ENCODE data around the gene MBOAT1. TPM values are rescaled to one million over a fixed set of nuclear protein-coding genes. Genes with fewer than 3 reads are reported as not detected.
"Not testable (repeated sequence)": the region's sequence is repeated elsewhere in the genome, so short reads cannot be mapped to it uniquely, and the experiment has no call there.

The MBOAT1 gene
- total RNA-seq, 2 experiments from 2014 or later: 5.4 to 6.4 TPM

DNA sequence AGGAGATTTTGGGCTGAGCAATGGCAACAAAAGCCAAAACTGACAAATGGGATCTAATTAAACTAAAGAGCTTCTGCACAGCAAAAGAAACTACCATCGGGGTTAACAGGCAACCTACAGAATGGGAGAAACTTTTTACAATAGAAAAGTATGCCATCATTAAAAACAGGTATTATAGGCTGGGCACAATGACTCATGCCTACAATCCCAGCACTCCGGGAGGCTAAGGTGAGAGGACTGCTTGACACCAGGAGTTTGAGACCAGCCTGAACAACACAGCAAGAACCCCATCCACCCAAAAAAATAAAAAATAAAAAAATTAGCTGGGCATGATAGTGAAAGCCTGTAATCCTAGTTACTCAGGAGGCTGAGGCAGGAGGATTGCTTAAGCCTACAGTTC is 55.4 kb downstream of the MBOAT1 start:
- no peaks in the 10 kb centered on the region for H3K9me3 Mint-ChIP-seq
- TF ChIP-seq, protein P1, sequence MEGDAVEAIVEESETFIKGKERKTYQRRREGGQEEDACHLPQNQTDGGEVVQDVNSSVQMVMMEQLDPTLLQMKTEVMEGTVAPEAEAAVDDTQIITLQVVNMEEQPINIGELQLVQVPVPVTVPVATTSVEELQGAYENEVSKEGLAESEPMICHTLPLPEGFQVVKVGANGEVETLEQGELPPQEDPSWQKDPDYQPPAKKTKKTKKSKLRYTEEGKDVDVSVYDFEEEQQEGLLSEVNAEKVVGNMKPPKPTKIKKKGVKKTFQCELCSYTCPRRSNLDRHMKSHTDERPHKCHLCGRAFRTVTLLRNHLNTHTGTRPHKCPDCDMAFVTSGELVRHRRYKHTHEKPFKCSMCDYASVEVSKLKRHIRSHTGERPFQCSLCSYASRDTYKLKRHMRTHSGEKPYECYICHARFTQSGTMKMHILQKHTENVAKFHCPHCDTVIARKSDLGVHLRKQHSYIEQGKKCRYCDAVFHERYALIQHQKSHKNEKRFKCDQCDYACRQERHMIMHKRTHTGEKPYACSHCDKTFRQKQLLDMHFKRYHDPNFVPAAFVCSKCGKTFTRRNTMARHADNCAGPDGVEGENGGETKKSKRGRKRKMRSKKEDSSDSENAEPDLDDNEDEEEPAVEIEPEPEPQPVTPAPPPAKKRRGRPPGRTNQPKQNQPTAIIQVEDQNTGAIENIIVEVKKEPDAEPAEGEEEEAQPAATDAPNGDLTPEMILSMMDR (IDR thresholded peaks at IDR 0.05): no peak
- POLR2A ChIA-PET: no interaction called here
- no peaks in the 10 kb centered on the region for H3K27me3 Mint-ChIP-seq
- CTCF ChIA-PET: no interaction called here
- no peak overlapping the region for H3K27ac Mint-ChIP-seq
- H3K4me1 Mint-ChIP-seq (ENCODE audit: low read depth): no peaks in the 10 kb centered on the region
- no peaks in the 10 kb centered on the region for H3K36me3 Mint-ChIP-seq (ENCODE audit: low read depth)
- ATAC-seq (no peak), DNase-seq (no peak)
- H3K4me3 Mint-ChIP-seq: no peak overlapping the region
- intact Hi-C loops (cut with micrococcal nuclease): no loop called here

DNA sequence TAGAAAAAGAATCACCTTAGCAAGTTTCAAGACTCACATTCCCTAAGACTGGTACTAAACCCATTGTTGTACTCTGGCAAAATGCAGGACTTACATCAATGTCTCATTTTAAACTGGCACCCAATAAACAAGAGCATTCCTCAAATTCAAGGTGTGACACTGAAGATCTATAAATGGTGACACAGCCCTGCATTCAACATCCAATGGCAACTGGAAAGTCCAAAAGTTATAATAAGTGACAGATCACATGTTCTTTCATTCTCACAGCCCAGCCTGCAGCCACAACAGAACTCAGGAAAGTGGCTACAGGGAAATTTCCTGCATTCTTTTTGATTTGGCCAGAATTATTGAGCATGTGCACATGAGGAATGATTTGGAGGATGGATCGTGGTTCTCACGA is 57.5 kb downstream of the MBOAT1 start:
- H3K4me1 Mint-ChIP-seq (ENCODE audit: low read depth): no peaks in the 10 kb centered on the region
- no peaks in the 10 kb centered on the region for H3K36me3 Mint-ChIP-seq (ENCODE audit: low read depth)
- ChIA-PET CTCF (interaction anchor here (2.0 kb wide), 1 partner anchor 28 kb away, joined by 9 read pairs; no protein-coding TSS in a partner anchor), POLR2A (no interaction called here)
- TF ChIP-seq, protein P1 (IDR thresholded peaks at IDR 0.05): no peak
- H3K4me3 Mint-ChIP-seq: no peak overlapping the region
- intact Hi-C loops (cut with micrococcal nuclease): no loop called here
- H3K27ac Mint-ChIP-seq: no peak overlapping the region
- no peak for DNase-seq
- no peak for ATAC-seq
- no peaks in the 10 kb centered on the region for H3K27me3 Mint-ChIP-seq
- no peaks in the 10 kb centered on the region for H3K9me3 Mint-ChIP-seq

DNA sequence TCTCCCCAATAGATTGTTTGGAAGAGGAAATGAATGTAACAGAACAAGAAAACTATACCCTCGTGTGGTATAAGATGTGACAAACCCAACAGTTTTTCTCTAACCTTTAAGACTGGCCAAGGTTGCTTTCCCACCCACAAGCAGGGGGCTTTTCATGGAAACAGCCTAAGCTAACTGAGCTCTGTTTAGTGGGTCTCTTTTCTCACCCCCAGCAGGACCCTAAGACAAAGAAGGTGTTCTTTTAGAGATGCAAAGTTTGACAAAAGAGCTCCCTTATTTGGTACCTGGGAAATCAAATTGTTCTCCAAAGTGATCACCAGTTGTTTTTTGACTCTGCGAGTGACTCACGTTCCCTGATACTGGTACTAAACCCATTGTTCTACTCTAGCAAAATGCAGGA is 59.1 kb downstream of the MBOAT1 start:
- ATAC-seq (no peak), DNase-seq (no peak)
- CTCF ChIA-PET: interaction anchor here (2.0 kb wide), 1 partner anchor 26 kb away, joined by 9 read pairs; no protein-coding TSS in a partner anchor
- intact Hi-C loops (cut with micrococcal nuclease): no loop called here
- Mint-ChIP-seq H3K27me3 (no peaks in the 10 kb centered on the region), H3K9me3 (no peaks in the 10 kb centered on the region), H3K27ac (no peak overlapping the region), H3K4me1 (ENCODE audit: low read depth) (no peaks in the 10 kb centered on the region), H3K36me3 (ENCODE audit: low read depth) (no peaks in the 10 kb centered on the region), H3K4me3 (no peak overlapping the region)
- TF ChIP-seq, protein P1 (IDR thresholded peaks at IDR 0.05): no peak
- POLR2A ChIA-PET: no interaction called here

DNA sequence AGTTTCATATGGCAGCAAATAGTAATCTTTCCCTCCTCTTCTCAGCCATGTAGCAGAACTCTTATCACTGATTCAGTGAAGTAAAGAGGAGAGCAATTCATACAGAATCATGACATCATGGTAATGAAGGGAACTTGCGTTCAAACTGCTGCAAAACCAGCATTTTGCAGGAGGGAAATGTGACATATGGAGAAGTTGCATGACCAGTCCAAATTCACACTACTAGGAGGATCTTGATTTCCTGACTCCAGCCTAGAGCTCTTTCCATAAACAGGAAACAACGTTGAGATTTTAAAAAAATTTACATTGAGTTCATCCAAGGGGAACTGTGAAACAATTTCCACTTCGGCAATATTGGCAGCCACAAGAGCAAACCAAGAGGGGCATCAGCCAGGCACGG is 63.8 kb downstream of the MBOAT1 start:
- no peak overlapping the region for H3K4me3 Mint-ChIP-seq
- no peaks in the 10 kb centered on the region for H3K4me1 Mint-ChIP-seq (ENCODE audit: low read depth)
- H3K36me3 Mint-ChIP-seq (ENCODE audit: low read depth): peaks cover 8% of the 10 kb centered on the region
- TF ChIP-seq, protein P1 (IDR thresholded peaks at IDR 0.05): no peak
- POLR2A ChIA-PET: no interaction called here
- CTCF ChIA-PET: interaction anchor here (1.1 kb wide), 1 partner anchor 22 kb away, joined by 3 read pairs; no protein-coding TSS in a partner anchor
- intact Hi-C loops (cut with micrococcal nuclease): no loop called here
- peaks cover 6% of the 10 kb centered on the region for H3K9me3 Mint-ChIP-seq
- no peaks in the 10 kb centered on the region for H3K27me3 Mint-ChIP-seq
- DNase-seq: no peak
- no peak for ATAC-seq
- no peak overlapping the region for H3K27ac Mint-ChIP-seq

DNA sequence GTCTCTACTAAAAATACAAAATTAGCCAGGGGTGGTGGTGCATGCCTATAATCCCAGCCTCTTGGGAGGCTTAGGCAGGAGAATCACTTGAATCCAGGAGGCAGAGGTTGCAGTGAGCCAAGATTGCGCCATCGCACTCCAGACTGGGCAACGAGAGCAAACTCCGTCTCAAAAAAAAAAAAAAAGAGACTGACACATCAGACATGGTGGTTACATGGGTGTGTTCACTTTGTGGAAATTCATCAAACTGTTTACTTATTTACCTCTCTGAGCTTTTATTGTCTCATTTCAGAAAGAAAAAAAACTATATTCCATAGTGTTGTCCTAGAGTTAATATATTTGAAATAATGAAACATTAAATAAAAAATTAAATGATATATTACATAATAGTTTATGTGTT is 64.8 kb downstream of the MBOAT1 start:
- Mint-ChIP-seq H3K4me3 (no peak overlapping the region), H3K4me1 (ENCODE audit: low read depth) (no peaks in the 10 kb centered on the region), H3K9me3 (peaks cover 6% of the 10 kb centered on the region), H3K36me3 (ENCODE audit: low read depth) (peaks cover 8% of the 10 kb centered on the region), H3K27me3 (no peaks in the 10 kb centered on the region), H3K27ac (no peak overlapping the region)
- ChIA-PET CTCF (interaction anchor here (1.1 kb wide), 1 partner anchor 21 kb away, joined by 3 read pairs; no protein-coding TSS in a partner anchor), POLR2A (no interaction called here)
- TF ChIP-seq, protein P1 (IDR thresholded peaks at IDR 0.05): no peak
- intact Hi-C loops (cut with micrococcal nuclease): no loop called here
- DNase-seq (no peak), ATAC-seq (no peak)

DNA sequence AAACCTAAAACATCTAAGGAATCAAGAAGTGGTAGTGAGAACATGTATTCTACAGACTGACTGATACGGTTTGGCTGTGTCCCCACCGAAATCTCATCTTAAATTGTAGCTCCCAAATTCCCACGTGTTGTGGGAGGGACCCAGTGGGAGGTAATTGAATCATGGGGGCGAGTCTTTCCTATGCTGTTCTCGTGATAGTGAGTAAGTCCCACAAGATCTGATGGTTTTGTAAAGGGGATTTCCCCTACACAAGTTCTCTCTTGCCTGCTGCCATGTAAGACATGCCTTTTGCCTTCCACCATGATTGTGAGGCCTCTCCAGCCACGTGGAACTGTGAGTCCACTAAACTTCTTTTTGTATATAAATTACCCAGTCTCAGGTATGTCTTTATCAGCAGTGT is 65.4 kb downstream of the MBOAT1 start:
- CTCF ChIA-PET: not testable (repeated sequence)

More for the DNA sequence above, 65.4 kb downstream of the MBOAT1 start:
- H3K36me3 Mint-ChIP-seq (ENCODE audit: low read depth); H3K9me3 Mint-ChIP-seq; intact Hi-C loops (cut with micrococcal nuclease); POLR2A ChIA-PET; H3K4me1 Mint-ChIP-seq (ENCODE audit: low read depth); H3K27me3 Mint-ChIP-seq; DNase-seq; H3K4me3 Mint-ChIP-seq; H3K27ac Mint-ChIP-seq; ATAC-seq: not testable (repeated sequence)
